ENCODE measurements around the gene KLHL10. TPM values are rescaled to one million over a fixed set of nuclear protein-coding genes. Genes with fewer than 3 reads are reported as not detected.

KLHL10 gene
- total RNA-seq, 2 donors from 2014 or later: not detected

GRCh38 chr17:41811549-41812380 is 25.9 kb upstream of the KLHL10 start, which contains the start of gene P3H4:
Gene P3H4 (minus strand): TSS chr17:41811949. CDS start chr17:41811915, 34 bp downstream.
- H3K36me3 ChIP-seq: no peaks in the 10 kb centered on the region
- H3K27me3 ChIP-seq (replicated peaks; ENCODE audit: insufficient read depth): no peaks in the 10 kb centered on the region
- peak within 1 kb of the TSS; percentile 93 for H3K4me3 ChIP-seq
- peak; percentile 61 for TF ChIP-seq CTCF (IDR thresholded peaks at IDR 0.05)
- ATAC-seq (ENCODE audit: insufficient number of reproducible peaks, low FRiP score, low read depth) (peak; percentile 46), DNase-seq (ENCODE audit: low spot score) (no peak)
- H3K4me1 ChIP-seq (ENCODE audit: control insufficient read depth in 1 of 2, low read depth in 2 of 2): peaks cover 8 to 31% of the 10 kb centered on the region in 2 donors
- peak within 1 kb of the TSS; percentile 64 to 78 for H3K27ac ChIP-seq
- H3K9me3 ChIP-seq: no peaks in the 10 kb centered on the region

GRCh38 chr17:41812381-41813151 is 25.1 kb upstream of the KLHL10 start, which contains the start of gene FKBP10:
Gene FKBP10 (plus strand): TSS chr17:41813004. CDS start chr17:41813035, 31 bp downstream.
- peak within 1 kb of the TSS; percentile 93 for H3K4me3 ChIP-seq
- H3K9me3 ChIP-seq: no peaks in the 10 kb centered on the region
- ATAC-seq (ENCODE audit: insufficient number of reproducible peaks, low FRiP score, low read depth) (peak; percentile 25), DNase-seq (ENCODE audit: low spot score) (peak; percentile 41)
- H3K4me1 ChIP-seq (ENCODE audit: control insufficient read depth in 1 of 2, low read depth in 2 of 2): peaks cover 8 to 31% of the 10 kb centered on the region in 2 donors
- peak within 1 kb of the TSS; percentile 64 to 78 for H3K27ac ChIP-seq
- H3K27me3 ChIP-seq (replicated peaks; ENCODE audit: insufficient read depth): no peaks in the 10 kb centered on the region
- TF ChIP-seq CTCF (IDR thresholded peaks at IDR 0.05): no peak
- H3K36me3 ChIP-seq: no peaks in the 10 kb centered on the region

GRCh38 chr17:41813152-41813680 is 24.4 kb upstream of the KLHL10 start:
- Histone ChIP-seq H3K9me3 (no peaks in the 10 kb centered on the region), H3K4me3 (peak overlapping the region; percentile 93), H3K36me3 (no peaks in the 10 kb centered on the region), H3K27ac (peak overlapping the region; percentile 64 to 78), H3K27me3 (replicated peaks; ENCODE audit: insufficient read depth) (no peaks in the 10 kb centered on the region), H3K4me1 (ENCODE audit: control insufficient read depth in 1 of 2, low read depth in 2 of 2) (peaks cover 8 to 31% of the 10 kb centered on the region in 2 donors)
- DNase-seq (ENCODE audit: low spot score) (no peak), ATAC-seq (ENCODE audit: insufficient number of reproducible peaks, low FRiP score, low read depth) (no peak)
- TF ChIP-seq CTCF (IDR thresholded peaks at IDR 0.05): no peak

GRCh38 chr17:41813699-41814124 is 23.9 kb upstream of the KLHL10 start:
- Histone ChIP-seq H3K4me1 (ENCODE audit: control insufficient read depth in 1 of 2, low read depth in 2 of 2) (peaks cover 8 to 31% of the 10 kb centered on the region in 2 donors), H3K27me3 (replicated peaks; ENCODE audit: insufficient read depth) (no peaks in the 10 kb centered on the region), H3K27ac (peak overlapping the region; percentile 64 to 78), H3K4me3 (peak overlapping the region; percentile 93), H3K9me3 (no peaks in the 10 kb centered on the region), H3K36me3 (no peaks in the 10 kb centered on the region)
- ATAC-seq (ENCODE audit: insufficient number of reproducible peaks, low FRiP score, low read depth) (no peak), DNase-seq (ENCODE audit: low spot score) (no peak)
- TF ChIP-seq CTCF (IDR thresholded peaks at IDR 0.05): no peak
